Suprapubic skin (tissue), 3 donors: ENCODE results near the gene ZNF747.

Experiments
- EP300 ChIP-seq: sonication (generic); formaldehyde crosslinking; IDR thresholded peaks from one replicate; pipeline ENCODE4 v1.6.1; 2017; ENCODE audit warnings: antibody characterized with exemption
- POLR2A ChIP-seq, 2 donors: fragments of 450-650 bp; IDR thresholded peaks; one replicate each; pipeline ENCODE4 v1.6.1; 2017; ENCODE audit warnings: antibody characterized with exemption in 2 of 2, mild to moderate bottlenecking in 2 of 2, moderate library complexity in 2 of 2
- TF ChIP-seq, protein P1 (sequence below), 2 donors: fragments of 200-600 bp in 1 of 2; fragments of 450-650 bp in 1 of 2; sonication (generic) in 1 of 2; IDR thresholded peaks; one replicate each; pipeline ENCODE4 v1.5.1; 2016 to 2019; ENCODE audit warnings: antibody characterized with exemption in 2 of 2, mild to moderate bottlenecking in 1 of 2, moderate library complexity in 1 of 2

DNA sequence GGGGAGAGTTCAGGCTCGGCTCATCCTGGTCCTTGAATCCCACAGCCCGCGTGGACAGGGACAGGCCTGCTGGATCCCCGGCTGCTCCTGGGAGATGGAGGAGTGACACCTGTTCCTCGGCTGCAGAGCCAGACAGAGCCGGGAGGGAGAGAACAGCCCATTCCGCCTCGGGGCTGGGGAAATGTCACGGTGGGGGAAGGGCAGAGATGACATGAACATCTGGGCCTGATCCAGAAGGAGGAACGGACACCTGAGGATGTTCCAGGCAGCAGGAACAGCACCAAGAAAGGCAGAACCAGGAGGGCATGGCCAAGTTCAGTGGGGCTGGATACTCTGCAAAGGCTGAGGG is 21.4 kb upstream of the ZNF747 start:
- TF ChIP-seq, protein P1, sequence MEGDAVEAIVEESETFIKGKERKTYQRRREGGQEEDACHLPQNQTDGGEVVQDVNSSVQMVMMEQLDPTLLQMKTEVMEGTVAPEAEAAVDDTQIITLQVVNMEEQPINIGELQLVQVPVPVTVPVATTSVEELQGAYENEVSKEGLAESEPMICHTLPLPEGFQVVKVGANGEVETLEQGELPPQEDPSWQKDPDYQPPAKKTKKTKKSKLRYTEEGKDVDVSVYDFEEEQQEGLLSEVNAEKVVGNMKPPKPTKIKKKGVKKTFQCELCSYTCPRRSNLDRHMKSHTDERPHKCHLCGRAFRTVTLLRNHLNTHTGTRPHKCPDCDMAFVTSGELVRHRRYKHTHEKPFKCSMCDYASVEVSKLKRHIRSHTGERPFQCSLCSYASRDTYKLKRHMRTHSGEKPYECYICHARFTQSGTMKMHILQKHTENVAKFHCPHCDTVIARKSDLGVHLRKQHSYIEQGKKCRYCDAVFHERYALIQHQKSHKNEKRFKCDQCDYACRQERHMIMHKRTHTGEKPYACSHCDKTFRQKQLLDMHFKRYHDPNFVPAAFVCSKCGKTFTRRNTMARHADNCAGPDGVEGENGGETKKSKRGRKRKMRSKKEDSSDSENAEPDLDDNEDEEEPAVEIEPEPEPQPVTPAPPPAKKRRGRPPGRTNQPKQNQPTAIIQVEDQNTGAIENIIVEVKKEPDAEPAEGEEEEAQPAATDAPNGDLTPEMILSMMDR (IDR thresholded peaks at IDR 0.05): no peak
- TF ChIP-seq POLR2A (IDR thresholded peaks at IDR 0.05) (no peak), EP300 (no peak)
